ENCODE data around the gene PSMC3. TPM values are rescaled to one million over a fixed set of nuclear protein-coding genes. Genes with fewer than 3 reads are reported as not detected.
A peak's percentile ranks its signal among the peaks of the same experiment; 100 is the strongest.

Gene PSMC3
- total RNA-seq, 3 donors from 2014 or later: 98.5 to 168 (median 144) TPM

- TF ChIP-seq, protein P1, sequence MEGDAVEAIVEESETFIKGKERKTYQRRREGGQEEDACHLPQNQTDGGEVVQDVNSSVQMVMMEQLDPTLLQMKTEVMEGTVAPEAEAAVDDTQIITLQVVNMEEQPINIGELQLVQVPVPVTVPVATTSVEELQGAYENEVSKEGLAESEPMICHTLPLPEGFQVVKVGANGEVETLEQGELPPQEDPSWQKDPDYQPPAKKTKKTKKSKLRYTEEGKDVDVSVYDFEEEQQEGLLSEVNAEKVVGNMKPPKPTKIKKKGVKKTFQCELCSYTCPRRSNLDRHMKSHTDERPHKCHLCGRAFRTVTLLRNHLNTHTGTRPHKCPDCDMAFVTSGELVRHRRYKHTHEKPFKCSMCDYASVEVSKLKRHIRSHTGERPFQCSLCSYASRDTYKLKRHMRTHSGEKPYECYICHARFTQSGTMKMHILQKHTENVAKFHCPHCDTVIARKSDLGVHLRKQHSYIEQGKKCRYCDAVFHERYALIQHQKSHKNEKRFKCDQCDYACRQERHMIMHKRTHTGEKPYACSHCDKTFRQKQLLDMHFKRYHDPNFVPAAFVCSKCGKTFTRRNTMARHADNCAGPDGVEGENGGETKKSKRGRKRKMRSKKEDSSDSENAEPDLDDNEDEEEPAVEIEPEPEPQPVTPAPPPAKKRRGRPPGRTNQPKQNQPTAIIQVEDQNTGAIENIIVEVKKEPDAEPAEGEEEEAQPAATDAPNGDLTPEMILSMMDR (IDR thresholded peaks at IDR 0.05): no peak
- TF ChIP-seq POLR2A (IDR thresholded peaks at IDR 0.05) (no peak), POLR2AphosphoS5 (IDR thresholded peaks at IDR 0.05) (no peak)
- Histone ChIP-seq H3K36me3 (no peaks in the 10 kb centered on the region), H3K4me3 (no peak overlapping the region), H3K9me3 (no peaks in the 10 kb centered on the region), H3K27me3 (no peaks in the 10 kb centered on the region), H3K27ac (no peak overlapping the region), H3K4me1 (no peaks in the 10 kb centered on the region)
- intact Hi-C loops (cut with DNase I; ENCODE audit: low total_unique reads): no loop called here
- DNase-seq (ENCODE audit: low spot score in 2 of 2): no peak
Measured at GRCh38 chr11:47438721-47439120, 12.5 kb upstream of the PSMC3 start.

DNA sequence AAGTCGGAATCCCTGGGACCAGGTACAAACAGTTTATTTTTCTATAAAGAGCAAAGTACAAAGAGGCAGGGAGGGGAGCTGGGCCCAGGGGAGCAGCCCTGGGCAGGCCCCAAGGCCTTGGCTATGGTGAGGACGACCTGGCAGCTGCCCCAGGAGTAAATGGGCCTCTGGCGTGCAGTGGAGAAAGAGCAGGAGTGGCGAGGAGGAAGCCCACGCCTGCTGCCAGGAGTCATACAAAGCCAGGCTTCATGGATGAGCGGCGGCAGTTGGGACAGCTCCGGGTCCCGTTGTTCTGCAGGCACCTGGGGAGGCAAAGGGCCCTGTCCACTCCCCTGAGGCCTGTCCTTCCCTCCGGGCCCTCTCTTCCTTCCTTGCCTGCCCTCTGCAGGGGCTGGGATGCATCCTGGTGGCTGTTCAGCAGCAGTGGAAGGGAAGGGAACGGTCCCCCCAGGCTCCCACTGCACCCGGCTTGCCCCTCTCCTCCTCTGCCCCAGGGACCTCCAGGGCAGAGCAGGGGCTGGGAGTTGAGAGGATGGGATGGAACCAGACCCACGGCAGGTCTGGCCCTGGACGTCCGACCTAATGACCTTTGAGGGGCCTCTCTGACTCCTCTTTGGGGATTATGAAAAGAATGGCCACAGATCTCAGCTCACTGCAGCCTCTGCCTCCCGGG is 11.6 kb upstream of the PSMC3 start:
- Histone ChIP-seq H3K36me3 (no peaks in the 10 kb centered on the region), H3K9me3 (no peaks in the 10 kb centered on the region), H3K4me3 (no peak overlapping the region), H3K4me1 (no peaks in the 10 kb centered on the region), H3K27ac (peak overlapping the region in 1 of 2 donors; percentile 29), H3K27me3 (no peaks in the 10 kb centered on the region)
- DNase-seq (ENCODE audit: low spot score in 2 of 2): no peak
- no peak for TF ChIP-seq POLR2AphosphoS5 (IDR thresholded peaks at IDR 0.05)
- TF ChIP-seq, protein P1 (IDR thresholded peaks at IDR 0.05): no peak
- no peak for TF ChIP-seq POLR2A (IDR thresholded peaks at IDR 0.05)
- intact Hi-C loops (cut with DNase I; ENCODE audit: low total_unique reads): no loop called here

GRCh38 chr11:47437218-47437745 is 11.0 kb upstream of the PSMC3 start:
- no peaks in the 10 kb centered on the region for H3K9me3 ChIP-seq
- no peaks in the 10 kb centered on the region for H3K36me3 ChIP-seq
- TF ChIP-seq, protein P1 (IDR thresholded peaks at IDR 0.05): no peak
- TF ChIP-seq POLR2A (IDR thresholded peaks at IDR 0.05) (no peak), POLR2AphosphoS5 (IDR thresholded peaks at IDR 0.05) (no peak)
- DNase-seq (ENCODE audit: low spot score in 2 of 2): no peak
- H3K4me3 ChIP-seq: no peak overlapping the region
- no peaks in the 10 kb centered on the region for H3K4me1 ChIP-seq
- intact Hi-C loops (cut with DNase I; ENCODE audit: low total_unique reads): no loop called here
- peak overlapping the region in 1 of 2 donors; percentile 29 for H3K27ac ChIP-seq
- H3K27me3 ChIP-seq: no peaks in the 10 kb centered on the region

DNA sequence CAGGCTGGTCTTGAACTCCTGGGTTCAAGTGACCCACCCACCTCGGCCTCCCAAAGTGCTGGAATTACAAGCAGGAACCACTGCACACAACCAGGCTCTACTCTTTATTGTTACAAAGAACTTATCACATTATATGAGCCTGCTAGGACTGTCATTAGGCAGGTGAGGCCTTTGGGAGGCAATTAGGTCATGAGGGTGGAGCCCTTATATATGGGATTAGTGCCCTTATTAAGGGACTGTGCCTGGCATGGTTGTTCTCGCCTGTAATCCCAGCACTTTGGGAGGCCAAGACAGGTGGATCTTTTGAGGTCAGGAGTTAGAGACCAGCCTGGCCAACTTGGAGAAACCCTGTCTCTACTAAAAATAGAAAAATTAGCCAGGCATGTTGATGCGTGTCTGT is 10.5 kb upstream of the PSMC3 start:
- Histone ChIP-seq H3K27me3 (no peaks in the 10 kb centered on the region), H3K36me3 (no peaks in the 10 kb centered on the region), H3K4me1 (no peaks in the 10 kb centered on the region), H3K27ac (no peak overlapping the region), H3K9me3 (no peaks in the 10 kb centered on the region), H3K4me3 (no peak overlapping the region)
- no peak for DNase-seq (ENCODE audit: low spot score in 2 of 2)
- intact Hi-C loops (cut with DNase I; ENCODE audit: low total_unique reads): no loop called here
- TF ChIP-seq, protein P1 (IDR thresholded peaks at IDR 0.05): no peak
- TF ChIP-seq POLR2AphosphoS5 (IDR thresholded peaks at IDR 0.05): no peak
- no peak for TF ChIP-seq POLR2A (IDR thresholded peaks at IDR 0.05)

DNA sequence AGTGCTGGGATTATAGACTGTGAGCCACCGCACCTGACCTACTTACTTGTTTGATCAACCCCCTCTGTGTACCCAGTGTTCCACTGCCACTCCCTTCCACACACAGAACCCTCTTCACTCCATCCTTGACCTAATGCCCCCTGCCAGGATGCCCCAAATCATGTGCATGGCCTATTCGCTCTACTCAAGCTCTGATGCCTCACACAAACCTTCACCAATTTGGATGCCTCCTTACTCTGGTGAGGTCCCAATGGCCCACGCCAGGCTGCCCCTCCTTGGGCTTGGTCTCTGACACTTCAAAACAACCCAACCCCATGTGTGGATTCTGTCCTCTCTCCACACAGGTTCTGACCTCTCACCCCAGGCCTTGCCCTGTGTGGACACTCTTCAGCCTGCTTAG is 9.4 kb upstream of the PSMC3 start:
- intact Hi-C loops (cut with DNase I; ENCODE audit: low total_unique reads): no loop called here
- Histone ChIP-seq H3K36me3 (no peaks in the 10 kb centered on the region), H3K4me1 (no peaks in the 10 kb centered on the region), H3K4me3 (no peak overlapping the region), H3K9me3 (no peaks in the 10 kb centered on the region), H3K27me3 (no peaks in the 10 kb centered on the region), H3K27ac (no peak overlapping the region)
- TF ChIP-seq, protein P1 (IDR thresholded peaks at IDR 0.05): no peak
- TF ChIP-seq POLR2AphosphoS5 (IDR thresholded peaks at IDR 0.05): no peak
- TF ChIP-seq POLR2A (IDR thresholded peaks at IDR 0.05): no peak
- DNase-seq (ENCODE audit: low spot score in 2 of 2): no peak

Data from breast epithelium (tissue), 4 donors.